Activated CD8-positive, alpha-beta memory T cell treated with anti-CD3 and anti-CD28 coated beads, Interleukin-2, amount 50 U/mL, for 4 hours (primary cell): ENCODE data around the gene MED29.

Source experiments
- DNase-seq: peaks from one replicate; pipeline ENCODE4 v3.0.0-alpha.2; 2020

The MED29 gene, protein sequence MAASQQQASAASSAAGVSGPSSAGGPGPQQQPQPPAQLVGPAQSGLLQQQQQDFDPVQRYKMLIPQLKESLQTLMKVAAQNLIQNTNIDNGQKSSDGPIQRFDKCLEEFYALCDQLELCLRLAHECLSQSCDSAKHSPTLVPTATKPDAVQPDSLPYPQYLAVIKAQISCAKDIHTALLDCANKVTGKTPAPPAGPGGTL

GRCh38 chr19:39390751-39391437 lies at the start of gene MED29, which contains the start of gene PAF1:
Gene MED29, plus strand, starts transcription at chr19:39391378. Its CDS starts 45 bp downstream, at chr19:39391423.
Gene PAF1, minus strand, starts transcription at chr19:39391106. Its CDS starts 242 bp downstream, at chr19:39390864.
- DNase-seq: peak; percentile 93

- peak; percentile 99 for DNase-seq
These were observed 49.2 kb upstream of the MED29 start, which contains the start of gene SAMD4B for GRCh38 chr19:39341719-39342604. Gene SAMD4B, plus strand, starts transcription at chr19:39342421. Its CDS starts 14,473 bp downstream, at chr19:39356894.

DNA sequence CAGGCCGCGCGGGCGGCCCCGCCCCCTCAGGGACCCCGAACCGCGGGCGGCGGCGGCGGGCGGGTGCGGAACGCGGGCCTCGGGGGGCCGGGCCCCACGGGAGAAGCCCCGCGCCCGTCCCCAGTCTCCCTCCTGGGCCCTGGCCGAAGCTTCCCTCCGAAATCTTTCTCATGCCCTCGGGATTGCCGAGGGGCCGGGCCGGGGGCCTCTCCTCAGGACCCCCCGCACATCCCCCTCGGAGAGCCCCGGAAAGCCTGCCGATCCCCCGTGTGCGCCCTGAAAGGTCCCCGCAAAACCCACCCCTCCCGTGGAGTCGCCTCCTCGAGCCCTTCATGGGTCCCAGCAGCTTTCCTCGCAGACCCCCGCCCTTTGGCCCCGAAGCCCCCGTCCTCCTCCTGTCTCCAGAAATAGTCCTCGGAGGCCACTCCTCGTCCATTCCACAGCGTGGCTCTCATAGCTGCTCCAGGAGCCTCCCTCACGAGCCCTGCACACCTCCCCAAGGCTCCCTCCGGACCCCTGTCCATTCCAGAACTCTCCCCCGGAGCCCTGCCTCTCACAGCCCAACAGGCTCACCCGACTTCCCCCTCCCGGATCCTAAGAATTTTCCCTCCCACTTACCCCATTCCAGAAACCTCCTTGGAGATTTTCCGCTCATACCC lies 48.4 kb upstream of the MED29 start:
- peak; percentile 26 for DNase-seq

- DNase-seq: no peak
These were observed 45.2 kb upstream of the MED29 start for GRCh38 chr19:39345956-39346355.

GRCh38 chr19:39347332-39348164 lies 43.6 kb upstream of the MED29 start:
- no peak for DNase-seq

DNA sequence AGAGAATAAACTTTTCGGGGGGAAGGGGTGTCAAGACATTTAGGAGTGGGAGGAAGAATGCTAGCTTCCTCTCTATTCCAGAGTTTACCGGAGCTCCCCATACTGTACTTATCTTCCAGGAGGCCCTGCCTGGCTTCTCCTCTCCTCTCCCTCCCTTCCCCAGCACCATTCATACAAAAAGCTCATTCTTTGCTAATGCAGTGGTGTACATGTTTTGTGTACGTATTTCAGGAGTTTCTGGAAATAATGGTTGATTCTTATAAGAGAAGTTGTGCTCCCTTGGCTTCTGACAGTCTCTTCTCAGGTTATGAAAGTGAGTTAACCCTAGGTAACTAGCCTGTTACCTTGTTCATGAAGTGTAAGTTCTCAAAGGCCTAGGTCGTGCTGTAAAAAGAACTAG lies 41.9 kb upstream of the MED29 start:
- DNase-seq: no peak

DNA sequence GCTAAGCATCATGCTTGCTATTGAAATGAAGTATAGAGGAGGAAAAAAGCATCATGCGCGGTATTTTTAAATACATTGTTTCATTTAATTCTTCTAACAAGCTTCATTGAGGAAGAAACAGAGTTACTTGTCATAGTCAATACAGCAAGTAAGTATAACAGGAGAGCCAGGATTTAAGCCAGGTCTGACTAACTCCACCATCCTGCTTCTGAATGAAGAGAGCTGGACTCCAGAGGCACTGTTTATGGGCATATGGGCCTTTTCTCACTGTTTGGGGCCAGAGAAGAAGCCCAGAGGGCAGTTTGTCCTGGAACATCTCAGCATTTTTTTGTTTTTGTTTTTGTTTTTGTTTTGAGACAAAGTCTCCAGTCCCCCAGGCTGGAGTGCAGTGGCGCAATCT lies 41.0 kb upstream of the MED29 start:
- no peak for DNase-seq

DNA sequence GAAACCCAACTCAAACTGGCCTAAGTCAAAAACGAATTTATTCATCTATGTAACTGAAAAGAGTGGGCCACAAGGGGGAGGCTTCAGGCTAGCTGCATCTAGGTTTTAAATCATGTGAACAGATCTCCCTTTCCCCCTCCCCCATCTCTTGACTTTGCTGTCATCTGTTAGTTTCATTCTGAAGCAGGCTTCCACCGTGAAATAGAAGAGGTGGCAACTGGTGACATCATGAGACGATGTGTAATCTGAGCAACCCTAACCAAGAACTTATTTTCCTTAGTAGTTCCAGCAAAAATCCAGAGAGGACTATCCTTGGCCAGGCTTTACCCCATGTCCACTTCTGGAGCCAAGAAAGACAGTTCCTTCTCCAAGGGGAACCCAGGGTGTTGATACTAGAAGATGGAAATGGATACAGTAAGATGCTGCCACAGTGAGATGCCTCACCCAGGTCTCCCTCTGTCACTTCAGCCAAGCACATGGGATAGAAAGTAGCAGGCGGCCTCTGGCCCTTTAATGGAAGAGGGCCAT lies 39.6 kb upstream of the MED29 start:
- DNase-seq: no peak

DNA sequence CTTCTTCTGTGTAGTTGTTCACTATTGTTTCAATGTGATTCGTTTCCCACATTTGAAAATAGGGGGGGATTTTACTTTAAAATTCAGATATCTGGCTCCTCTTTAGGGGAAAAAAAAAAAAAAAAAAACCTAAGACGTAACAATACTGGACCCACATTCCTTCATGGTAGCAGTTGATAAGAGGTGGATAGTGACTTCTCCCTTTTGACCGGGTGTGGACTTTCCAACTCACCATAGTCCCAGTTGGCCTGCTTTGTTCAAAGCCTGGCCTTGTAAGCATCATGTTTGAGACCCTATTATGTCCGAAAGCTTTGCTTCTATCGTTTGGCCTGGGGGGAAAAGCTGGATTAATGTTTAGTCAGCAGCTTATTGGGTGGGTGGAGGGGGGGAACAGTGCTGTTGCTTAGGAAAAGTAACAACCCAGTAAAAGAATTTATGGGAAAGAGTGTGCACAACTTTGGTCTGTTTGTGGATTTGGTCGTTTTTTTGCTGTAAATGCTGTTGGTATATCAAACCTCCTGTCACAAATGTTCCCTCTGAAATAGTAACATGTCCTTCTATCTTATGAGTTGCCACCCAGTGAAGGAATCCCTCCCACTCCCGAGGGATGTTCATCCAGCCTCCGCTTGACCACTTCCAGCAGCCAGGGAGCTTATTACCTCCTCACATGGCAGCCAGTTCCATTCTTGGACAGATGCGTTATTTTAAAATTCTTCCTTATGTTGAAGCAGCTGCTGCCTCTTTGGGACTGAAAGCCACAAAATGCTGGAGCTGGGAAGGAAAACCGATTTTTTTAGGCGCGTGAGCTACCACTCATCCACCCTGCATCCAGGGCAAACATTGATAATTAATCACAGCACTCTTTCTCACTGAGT lies 38.6 kb upstream of the MED29 start:
- no peak for DNase-seq

GRCh38 chr19:39355253-39355652 lies 35.9 kb upstream of the MED29 start:
- DNase-seq: no peak

DNA sequence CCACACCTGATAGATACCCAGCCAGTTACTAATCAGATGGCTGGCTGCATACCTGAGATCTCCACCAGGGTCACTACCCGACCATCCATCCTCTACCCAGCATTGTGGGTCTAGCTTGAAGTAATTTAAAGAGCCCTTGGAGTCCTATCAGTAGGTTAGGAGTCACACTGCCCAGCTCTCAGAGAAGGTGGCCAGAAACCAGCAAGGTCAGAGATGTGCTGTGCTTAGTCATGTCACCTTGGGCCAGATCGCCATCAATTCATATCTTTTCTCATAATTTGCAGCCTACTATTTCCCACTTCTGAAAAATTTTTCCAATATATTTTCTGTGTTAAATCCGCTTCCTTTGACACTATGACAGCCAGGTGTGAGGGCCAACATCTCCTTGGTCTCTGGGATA lies 35.1 kb upstream of the MED29 start:
- no peak for DNase-seq

GRCh38 chr19:39356647-39357046 lies 34.5 kb upstream of the MED29 start:
- DNase-seq: no peak

DNA sequence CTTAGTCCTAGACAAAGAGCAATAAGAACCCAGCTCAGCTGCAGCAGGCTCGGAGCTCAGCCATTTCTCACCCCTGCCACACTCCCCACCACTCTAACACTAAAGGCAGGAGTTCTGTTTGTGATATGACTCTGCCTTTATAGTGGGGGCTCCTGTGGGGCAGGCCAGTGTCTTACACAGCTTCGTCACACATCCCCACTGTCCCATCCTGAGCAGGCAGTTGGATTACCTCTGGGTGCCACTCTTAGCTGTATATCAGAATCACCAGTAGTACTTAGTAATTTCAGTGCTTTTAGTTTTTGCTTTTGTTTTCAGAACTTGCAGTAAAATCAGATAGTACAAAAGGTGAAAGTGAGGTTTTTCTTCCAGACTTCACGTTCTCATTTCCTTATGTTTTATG lies 32.2 kb upstream of the MED29 start:
- DNase-seq: no peak

GRCh38 chr19:39360599-39360998 lies 30.6 kb upstream of the MED29 start:
- no peak for DNase-seq

GRCh38 chr19:39362682-39363657 lies 28.2 kb upstream of the MED29 start:
- DNase-seq: no peak

DNA sequence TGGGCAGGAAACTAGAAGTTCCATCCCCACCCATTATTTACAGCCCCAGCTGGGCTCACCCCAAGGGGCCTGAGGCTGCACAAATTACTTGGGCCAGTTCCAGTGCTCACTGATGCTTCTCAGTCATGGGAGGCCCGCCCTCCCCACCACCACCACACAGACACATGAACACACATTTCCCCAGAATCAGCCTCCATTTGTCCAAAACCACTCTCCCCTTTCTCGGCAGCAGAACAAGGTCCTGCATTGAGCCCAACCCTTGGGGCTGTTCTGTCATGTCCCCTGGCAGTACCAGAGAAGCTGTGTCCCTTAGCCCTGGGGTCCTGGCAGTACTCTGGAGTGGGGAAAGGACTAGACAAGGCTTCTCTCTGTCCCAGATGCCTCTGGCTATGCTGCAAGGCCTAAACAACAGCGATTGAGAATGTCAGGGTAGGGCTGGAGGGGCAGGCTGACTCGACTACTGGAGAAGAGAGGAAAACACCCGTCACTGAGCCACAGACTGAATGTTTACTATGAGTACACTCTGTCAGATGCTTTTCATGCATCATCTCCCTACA lies 27.2 kb upstream of the MED29 start:
- DNase-seq: no peak

DNA sequence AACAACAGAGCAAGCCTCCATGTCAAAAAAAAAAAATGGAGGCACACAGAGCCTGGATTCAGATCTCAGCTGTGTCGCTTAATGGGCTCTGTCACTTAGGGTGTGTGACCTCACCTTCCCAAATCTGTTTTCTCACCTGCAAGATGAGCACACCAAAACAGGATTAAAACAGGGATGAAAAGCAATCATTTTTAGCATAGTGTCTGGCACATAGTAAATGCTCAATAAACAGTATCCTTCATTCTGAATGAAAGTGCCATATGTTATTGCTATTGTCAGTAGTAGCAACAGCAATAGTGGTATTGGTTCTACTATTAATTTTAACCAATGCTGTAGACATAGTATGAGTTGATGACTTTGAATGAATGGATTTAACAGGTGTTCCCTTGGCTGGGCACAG lies 25.6 kb upstream of the MED29 start:
- DNase-seq: no peak

GRCh38 chr19:39369200-39369599 lies 22.0 kb upstream of the MED29 start:
- no peak for DNase-seq

- DNase-seq: no peak
These were observed 20.4 kb upstream of the MED29 start for GRCh38 chr19:39370735-39371134.
